ENCODE data around the gene UBA52. TPM values are rescaled to one million over a fixed set of nuclear protein-coding genes. Genes with fewer than 3 reads are reported as not detected.
"Not testable (repeated sequence)": the region's sequence is repeated elsewhere in the genome, so short reads cannot be mapped to it uniquely, and the experiment has no call there.

Gene UBA52
- total RNA-seq, 1 experiment from 2014 or later: 1,276 TPM

- peaks cover 7% of the 10 kb centered on the region for H3K4me1 Mint-ChIP-seq (ENCODE audit: low read depth, unreplicated experiment)
Measured at GRCh38 chr19:18596752-18597157, 25.1 kb downstream of the UBA52 start.

GRCh38 chr19:18597809-18598660 lies 26.4 kb downstream of the UBA52 start:
- Histone ChIP-seq H3K9me3 (no peaks in the 10 kb centered on the region), H3K36me3 (ENCODE audit: control insufficient read depth, insufficient read depth, low read length) (no peaks in the 10 kb centered on the region), H3K27me3 (replicated peaks; ENCODE audit: control insufficient read depth, insufficient read depth, low read length) (no peaks in the 10 kb centered on the region), H3K4me3 (ENCODE audit: low read depth, low read length) (no peak overlapping the region), H3K4me1 (peaks cover 4% of the 10 kb centered on the region; the same call in 1 of the 2 replicates)
- no peaks in the 10 kb centered on the region for H3K9me3 Mint-ChIP-seq (ENCODE audit: unreplicated experiment)
- H3K27ac Mint-ChIP-seq (ENCODE audit: unreplicated experiment): no peak overlapping the region
- POLR2A ChIA-PET: no interaction called here
- BruUV-seq (replicated peaks): no TSS peak
- peaks cover 10% of the 10 kb centered on the region for H3K36me3 Mint-ChIP-seq (ENCODE audit: insufficient read depth, unreplicated experiment)
- H3K4me1 Mint-ChIP-seq (ENCODE audit: low read depth, unreplicated experiment): peaks cover 10% of the 10 kb centered on the region
- H3K4me3 Mint-ChIP-seq (ENCODE audit: unreplicated experiment): no peak overlapping the region
- H3K27me3 Mint-ChIP-seq (ENCODE audit: insufficient read depth, unreplicated experiment): peaks cover 2% of the 10 kb centered on the region
- DNase-seq: no peak
- intact Hi-C loops (cut with micrococcal nuclease; ENCODE audit: unreplicated experiment): no loop called here
- no peak for TF ChIP-seq CTCF (IDR thresholded peaks at IDR 0.05; ENCODE audit: insufficient read depth in 1 of 2, low read depth in 1 of 2, low read length in 1 of 2, severe bottlenecking in 1 of 2, unreplicated experiment in 1 of 2)
- CTCF ChIA-PET: interaction anchor here (0.5 kb wide), 1 partner anchor 9 kb away, joined by 3 read pairs; no protein-coding TSS in a partner anchor

More at GRCh38 chr19:18596752-18597157, 25.1 kb downstream of the UBA52 start:
- Mint-ChIP-seq H3K36me3 (ENCODE audit: insufficient read depth, unreplicated experiment) (peaks cover 10% of the 10 kb centered on the region), H3K27ac (ENCODE audit: unreplicated experiment) (no peak overlapping the region), H3K4me3 (ENCODE audit: unreplicated experiment) (no peak overlapping the region), H3K9me3 (ENCODE audit: unreplicated experiment) (no peaks in the 10 kb centered on the region), H3K27me3 (ENCODE audit: insufficient read depth, unreplicated experiment) (no peaks in the 10 kb centered on the region)
- Histone ChIP-seq H3K4me3 (ENCODE audit: low read depth, low read length) (no peak overlapping the region), H3K9me3 (no peaks in the 10 kb centered on the region), H3K36me3 (ENCODE audit: control insufficient read depth, insufficient read depth, low read length) (no peaks in the 10 kb centered on the region), H3K4me1 (peaks cover 4% of the 10 kb centered on the region; the same call in 1 of the 2 replicates), H3K27me3 (replicated peaks; ENCODE audit: control insufficient read depth, insufficient read depth, low read length) (no peaks in the 10 kb centered on the region)
- POLR2A ChIA-PET: no interaction called here
- CTCF ChIA-PET: interaction anchor here (0.7 kb wide), 1 partner anchor 16 kb away, joined by 5 read pairs; the partner anchor contains the start of gene TMEM59L
- intact Hi-C loops (cut with micrococcal nuclease; ENCODE audit: unreplicated experiment): no loop called here
- TF ChIP-seq CTCF (IDR thresholded peaks at IDR 0.05; ENCODE audit: insufficient read depth in 1 of 2, low read depth in 1 of 2, low read length in 1 of 2, severe bottlenecking in 1 of 2, unreplicated experiment in 1 of 2): no peak
- BruUV-seq (replicated peaks): no TSS peak
- peak; percentile 60 to 68 for DNase-seq

- Mint-ChIP-seq H3K27me3 (ENCODE audit: insufficient read depth, unreplicated experiment) (peaks cover 5% of the 10 kb centered on the region), H3K36me3 (ENCODE audit: insufficient read depth, unreplicated experiment) (peaks cover 7% of the 10 kb centered on the region), H3K4me1 (ENCODE audit: low read depth, unreplicated experiment) (peaks cover 13% of the 10 kb centered on the region), H3K4me3 (ENCODE audit: unreplicated experiment) (no peak overlapping the region), H3K9me3 (ENCODE audit: unreplicated experiment) (no peaks in the 10 kb centered on the region), H3K27ac (ENCODE audit: unreplicated experiment) (no peak overlapping the region)
- no peak for TF ChIP-seq CTCF (IDR thresholded peaks at IDR 0.05; ENCODE audit: insufficient read depth in 1 of 2, low read depth in 1 of 2, low read length in 1 of 2, severe bottlenecking in 1 of 2, unreplicated experiment in 1 of 2)
- H3K27me3 ChIP-seq (replicated peaks; ENCODE audit: control insufficient read depth, insufficient read depth, low read length): 0 out of 2 replicates have a peak, but pooled peaks cover under 1% of the 10 kb centered on the region
- ChIA-PET CTCF (interaction anchor here (0.5 kb wide), 1 partner anchor 10 kb away, joined by 5 read pairs; no protein-coding TSS in a partner anchor), POLR2A (no interaction called here)
- no peaks in the 10 kb centered on the region for H3K9me3 ChIP-seq
- H3K4me1 ChIP-seq: peaks cover 4% of the 10 kb centered on the region; the same call in 1 of the 2 replicates
- no peak for DNase-seq
- no peaks in the 10 kb centered on the region for H3K36me3 ChIP-seq (ENCODE audit: control insufficient read depth, insufficient read depth, low read length)
- BruUV-seq (replicated peaks): no TSS peak
- H3K4me3 ChIP-seq (ENCODE audit: low read depth, low read length): no peak overlapping the region
- intact Hi-C loops (cut with micrococcal nuclease; ENCODE audit: unreplicated experiment): no loop called here
Measured at GRCh38 chr19:18599485-18599884, 27.8 kb downstream of the UBA52 start.

- H3K36me3 Mint-ChIP-seq (ENCODE audit: insufficient read depth, unreplicated experiment); H3K4me3 ChIP-seq (ENCODE audit: low read depth, low read length); H3K9me3 Mint-ChIP-seq (ENCODE audit: unreplicated experiment); POLR2A ChIA-PET; H3K4me3 Mint-ChIP-seq (ENCODE audit: unreplicated experiment); H3K27me3 Mint-ChIP-seq (ENCODE audit: insufficient read depth, unreplicated experiment); intact Hi-C loops (cut with micrococcal nuclease; ENCODE audit: unreplicated experiment); DNase-seq; H3K9me3 ChIP-seq; H3K4me1 Mint-ChIP-seq (ENCODE audit: low read depth, unreplicated experiment); H3K36me3 ChIP-seq (ENCODE audit: control insufficient read depth, insufficient read depth, low read length); H3K27me3 ChIP-seq (replicated peaks; ENCODE audit: control insufficient read depth, insufficient read depth, low read length); BruUV-seq (replicated peaks); H3K4me1 ChIP-seq; CTCF ChIA-PET; H3K27ac Mint-ChIP-seq (ENCODE audit: unreplicated experiment): not testable (repeated sequence)
Measured at GRCh38 chr19:18600692-18601397, 29.2 kb downstream of the UBA52 start.
